GDM1 (cell line): ENCODE measurements around the gene MAST4.
"Not testable (repeated sequence)": the region's sequence is repeated elsewhere in the genome, so short reads cannot be mapped to it uniquely, and the experiment has no call there.

Experiments
- DNase-seq: peaks from one replicate; lab custom pipeline; 2025; lab: John Stamatoyannopoulos, UW

Gene MAST4

DNA sequence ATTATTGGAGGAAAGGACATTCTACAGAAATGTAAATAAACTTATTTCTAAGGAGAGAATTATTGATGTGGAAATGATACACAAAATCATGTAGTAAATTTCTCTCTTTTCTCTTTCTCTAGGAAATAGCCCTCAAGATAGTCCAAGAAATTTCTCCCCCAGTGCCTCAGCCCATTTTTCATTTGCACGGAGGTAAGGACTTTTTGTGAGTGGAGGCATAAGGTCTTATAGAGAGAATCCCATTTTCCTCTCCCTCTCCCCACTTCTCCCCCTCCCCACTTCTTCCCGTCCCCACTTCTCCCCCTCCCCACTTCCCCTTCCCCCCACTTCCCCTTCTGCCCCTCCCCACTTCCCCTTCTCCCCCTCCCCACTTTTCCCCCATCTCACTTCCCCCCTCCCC lies 493.8 kb downstream of the MAST4 start:
- no peak for DNase-seq

DNA sequence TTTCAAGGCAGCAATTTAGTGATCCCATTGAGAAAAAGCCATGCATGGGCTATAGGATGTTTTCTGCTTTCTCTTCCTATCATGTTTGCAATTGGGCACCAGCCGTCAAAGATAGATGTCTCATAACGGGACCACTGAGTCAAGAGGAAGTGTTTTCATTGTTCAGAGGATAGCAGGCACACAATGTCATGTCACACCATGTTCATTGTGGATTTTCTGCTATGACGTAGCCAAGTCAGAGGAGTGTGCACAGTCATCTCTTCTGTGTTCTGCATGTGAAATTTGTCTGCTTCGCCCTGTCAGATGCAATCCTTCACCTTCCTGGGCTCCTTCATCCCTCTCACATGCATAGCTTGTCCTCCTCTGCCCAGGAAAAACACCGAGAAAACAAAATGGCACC lies 494.4 kb downstream of the MAST4 start:
- no peak for DNase-seq

- DNase-seq = no peak
Measured at GRCh38 chr5:67092535-67092934, 496.3 kb downstream of the MAST4 start.

- DNase-seq = no peak
Measured at GRCh38 chr5:67093279-67093678, 497.1 kb downstream of the MAST4 start.

GRCh38 chr5:67094476-67095300 lies 498.5 kb downstream of the MAST4 start:
- no peak for DNase-seq

GRCh38 chr5:67095346-67096171 lies 499.4 kb downstream of the MAST4 start:
- DNase-seq = no peak

- DNase-seq = no peak
Measured at GRCh38 chr5:67098656-67099055, 502.5 kb downstream of the MAST4 start.

DNA sequence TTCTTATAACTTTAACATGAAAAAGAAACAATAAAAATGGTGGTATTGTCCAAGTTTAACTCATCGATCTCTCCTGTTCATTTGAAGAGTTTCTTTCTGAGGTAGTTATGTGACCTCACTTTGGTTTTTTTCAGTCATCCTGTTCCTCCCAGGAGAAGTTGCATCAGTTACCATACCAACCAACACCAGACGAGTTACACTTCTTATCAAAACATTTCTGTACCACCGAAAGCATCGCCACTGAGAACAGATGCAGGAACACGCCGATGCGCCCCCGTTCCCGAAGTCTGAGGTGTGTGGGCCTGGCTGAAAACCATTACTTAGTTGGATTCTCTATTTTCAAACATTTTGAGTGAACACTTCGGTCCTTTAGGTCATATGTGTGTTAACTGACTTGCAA lies 504.1 kb downstream of the MAST4 start:
- DNase-seq = no peak

DNA sequence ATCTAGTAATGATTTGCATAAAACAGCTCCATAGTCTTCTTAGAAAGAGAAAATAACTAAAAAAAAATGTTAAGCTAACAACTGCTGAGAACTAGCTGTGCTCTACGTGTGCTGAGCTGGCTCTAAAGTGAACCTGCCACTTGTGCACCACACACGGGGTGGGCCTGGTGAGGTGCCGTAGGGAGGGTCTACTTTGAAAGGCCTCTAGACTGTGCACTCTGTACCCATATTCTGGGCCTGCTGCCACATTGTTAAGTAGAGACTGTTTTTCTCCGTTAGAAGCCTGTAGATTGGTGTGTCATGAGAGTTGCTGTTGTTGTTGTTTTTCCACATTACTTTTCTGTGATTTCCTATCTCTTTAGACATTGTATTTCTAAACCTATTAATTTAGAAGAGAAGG lies 506.5 kb downstream of the MAST4 start:
- DNase-seq = no peak

DNA sequence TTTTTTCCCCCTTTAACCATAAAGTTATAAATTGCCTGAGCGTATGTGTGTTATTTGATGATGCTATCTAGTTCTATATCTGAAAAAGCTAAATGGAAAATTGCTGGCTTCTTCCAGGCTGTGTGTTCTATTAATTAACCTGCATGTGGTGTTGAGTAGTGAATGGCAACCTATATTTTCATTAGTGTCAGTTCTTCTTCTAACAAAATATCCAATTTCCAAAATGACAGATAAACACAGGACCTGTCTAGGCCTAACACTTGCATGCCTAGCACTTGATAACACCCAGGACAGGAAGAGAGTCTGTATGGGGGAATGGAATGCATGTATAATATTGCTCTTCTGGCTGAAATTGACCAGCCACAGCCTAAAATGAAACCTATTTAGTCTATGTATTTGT lies 508.7 kb downstream of the MAST4 start:
- no peak for DNase-seq

DNA sequence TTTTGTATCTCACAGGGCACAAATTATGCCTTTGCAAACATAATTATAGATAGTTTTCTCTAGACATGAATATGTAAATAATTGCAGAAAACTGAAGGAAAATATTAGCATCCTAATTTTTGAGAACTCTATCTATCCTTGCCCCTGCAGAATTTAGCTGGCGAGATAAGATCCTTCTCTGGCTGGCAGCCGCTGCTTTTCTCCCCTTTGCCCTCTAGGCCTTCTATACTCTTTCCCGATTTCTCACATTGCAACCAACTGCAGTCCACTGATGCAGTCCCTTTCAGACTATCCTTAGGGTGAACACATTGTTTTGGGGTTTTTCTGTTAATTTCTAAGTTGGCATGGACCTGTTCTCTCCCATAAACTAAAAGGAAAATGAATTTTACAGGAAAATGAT lies 509.1 kb downstream of the MAST4 start:
- no peak for DNase-seq

DNA sequence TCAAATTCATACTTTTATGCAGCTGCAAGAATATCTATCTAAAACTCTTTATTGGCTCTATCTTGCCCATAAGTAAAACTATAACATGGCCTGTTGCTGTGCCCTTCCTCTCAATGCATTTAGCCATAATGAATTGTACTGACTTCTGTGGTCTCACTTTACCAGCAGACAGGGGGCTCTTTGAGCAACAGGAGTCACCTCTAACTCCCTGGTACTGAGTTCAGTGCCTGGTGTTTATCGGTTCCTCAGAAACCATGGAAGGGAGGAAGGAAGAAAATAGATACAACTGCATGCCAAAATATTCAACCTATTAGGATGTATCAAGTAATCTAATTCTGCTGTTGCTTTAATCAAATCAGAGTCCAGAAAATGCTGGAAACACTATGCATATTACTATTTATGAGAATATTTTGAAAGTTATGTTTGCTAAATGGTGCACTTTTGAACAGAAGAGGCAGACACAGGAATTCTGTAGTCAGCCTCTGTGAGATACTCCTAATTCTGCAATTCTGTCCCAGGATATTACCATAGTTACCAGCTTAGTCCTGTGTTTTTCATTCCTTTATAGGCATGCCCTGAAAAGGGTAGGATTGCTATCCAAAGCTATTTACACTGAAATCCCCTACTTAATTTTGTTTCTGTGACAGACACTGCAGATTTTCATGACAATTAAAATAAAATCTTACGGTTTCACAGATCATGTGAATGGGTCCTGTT lies 510.6 kb downstream of the MAST4 start:
- no peak for DNase-seq

DNA sequence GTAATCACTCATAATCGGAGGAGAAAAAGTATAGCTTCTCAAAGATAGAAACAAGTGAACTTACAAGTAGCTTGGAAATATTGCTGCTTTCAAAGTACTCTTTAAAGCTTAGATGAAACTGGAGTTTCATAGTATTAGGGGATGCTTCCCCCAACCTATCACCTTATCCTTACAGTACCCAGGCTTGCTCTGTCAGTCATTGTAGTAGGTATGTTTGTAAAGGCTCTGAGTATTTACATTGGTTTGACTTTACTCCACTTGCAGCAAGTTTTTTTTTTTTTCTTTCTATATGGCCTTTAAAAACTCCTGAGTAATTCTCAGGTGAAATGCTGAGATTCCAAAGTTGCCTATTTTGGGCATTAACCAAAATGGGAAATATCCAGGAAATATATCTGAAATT lies 515.6 kb downstream of the MAST4 start:
- no peak for DNase-seq

DNA sequence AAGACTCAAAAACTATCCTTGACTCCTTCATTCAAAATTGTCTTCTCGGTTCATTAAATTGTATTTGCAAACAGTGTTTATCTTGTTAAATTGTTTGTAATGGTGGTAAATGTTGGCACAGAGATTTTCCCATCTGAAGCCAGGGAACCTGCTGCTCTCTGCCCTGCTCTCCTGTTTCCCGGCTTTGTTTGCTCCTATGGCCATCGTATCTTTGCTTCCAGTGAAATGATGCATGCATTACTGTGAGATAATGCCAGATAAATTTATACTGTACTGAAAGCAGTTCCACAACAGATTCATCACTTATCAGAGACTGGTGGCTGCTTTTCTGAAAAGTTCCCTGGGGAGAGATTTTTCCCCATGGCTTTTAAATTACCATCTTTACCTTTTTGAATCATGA lies 519.1 kb downstream of the MAST4 start:
- no peak for DNase-seq

DNA sequence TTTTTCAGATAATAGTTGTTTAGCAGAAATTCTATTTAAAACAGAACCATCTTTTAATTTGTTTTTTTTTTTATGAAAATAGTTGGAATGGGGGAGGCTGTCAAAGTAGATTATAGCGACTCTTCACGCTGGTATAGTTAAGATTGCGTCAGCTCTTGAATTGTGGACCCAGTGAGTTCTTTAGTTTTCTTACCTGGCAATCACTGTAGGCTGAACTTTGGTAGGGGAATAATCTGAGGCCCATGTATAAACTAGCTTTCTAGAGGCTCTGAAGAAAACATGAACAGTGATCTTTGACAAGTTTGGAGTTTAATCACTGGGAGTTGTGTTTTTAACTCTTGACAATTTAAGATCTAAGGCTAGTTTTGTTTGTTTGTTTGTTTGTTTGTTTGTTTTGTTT lies 519.6 kb downstream of the MAST4 start:
- DNase-seq = no peak

DNA sequence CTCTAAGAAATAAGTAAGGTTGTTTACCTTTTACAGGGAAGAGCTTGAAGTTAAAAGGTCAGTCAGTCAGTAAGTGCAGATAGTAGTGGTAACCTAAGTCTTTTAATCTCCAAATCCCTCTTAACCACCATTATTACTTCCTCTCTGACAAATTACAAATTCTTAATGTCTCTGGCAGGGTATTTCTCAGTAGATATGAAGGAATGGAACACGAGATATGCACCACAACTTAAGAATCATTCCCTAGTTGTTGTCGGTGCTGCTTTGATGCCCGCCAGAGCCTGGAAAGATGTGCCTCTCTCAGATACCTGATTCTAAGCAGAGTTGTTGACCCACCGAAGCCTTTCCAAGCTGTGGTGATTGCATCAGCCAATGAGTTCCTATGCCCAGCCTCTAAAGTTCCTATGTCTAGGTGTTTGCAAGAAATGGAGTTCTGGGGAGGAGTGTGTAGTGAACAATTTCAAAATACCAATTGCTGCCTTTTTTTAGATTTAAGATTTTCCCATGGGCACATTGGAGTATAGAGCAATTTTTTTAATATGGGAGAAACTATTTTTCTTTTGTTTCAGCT lies 521.9 kb downstream of the MAST4 start:
- DNase-seq = no peak

GRCh38 chr5:67119010-67119409 lies 522.8 kb downstream of the MAST4 start:
- DNase-seq = no peak

DNA sequence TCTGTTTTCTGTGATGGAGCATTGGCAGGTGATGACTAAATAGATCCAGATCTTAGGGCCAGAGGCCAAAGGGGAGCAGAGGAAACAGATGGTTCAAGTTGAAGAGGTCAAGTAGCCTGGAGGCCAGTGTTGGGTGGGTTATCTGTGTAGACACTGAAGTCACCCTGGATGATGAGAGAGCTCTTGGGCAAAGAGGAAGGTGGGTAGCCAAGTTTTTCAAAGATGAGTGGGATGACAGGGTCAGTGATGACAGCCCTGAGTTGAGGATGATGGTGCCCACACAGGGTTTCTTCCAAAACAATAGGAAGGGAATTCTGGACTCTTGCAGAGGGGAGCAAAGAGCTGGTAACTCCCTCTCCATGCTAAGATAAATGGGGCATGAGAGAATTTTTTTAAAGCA lies 523.8 kb downstream of the MAST4 start:
- no peak for DNase-seq

- DNase-seq = no peak
Measured at GRCh38 chr5:67123819-67124218, 527.6 kb downstream of the MAST4 start.

GRCh38 chr5:67124556-67124955 lies 528.4 kb downstream of the MAST4 start:
- no peak for DNase-seq

DNA sequence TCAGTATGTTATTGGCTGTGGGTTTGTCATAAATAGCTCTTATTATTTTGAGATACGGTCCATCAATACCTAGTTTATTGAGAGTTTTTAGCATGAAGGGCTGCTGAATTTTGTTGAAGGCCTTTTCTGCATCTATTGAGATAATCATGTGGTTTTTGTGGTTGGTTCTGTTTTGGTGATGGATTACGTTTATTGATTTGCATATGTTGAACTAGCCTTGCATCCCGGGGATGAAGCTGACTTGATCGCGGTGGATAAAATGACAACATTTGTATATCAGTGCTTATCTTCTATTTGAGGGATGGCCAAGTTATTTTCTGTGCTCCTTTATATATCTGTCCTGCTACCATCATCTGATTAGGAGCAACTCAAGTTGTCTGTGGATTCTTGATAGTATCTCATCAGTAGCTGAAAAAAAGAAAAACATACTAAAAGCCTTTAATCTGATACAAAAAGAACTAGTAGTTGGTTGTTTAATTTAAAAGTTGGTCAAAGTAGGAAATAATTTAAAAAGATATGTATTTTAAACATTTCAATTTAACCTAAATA lies 531.2 kb downstream of the MAST4 start:
- not testable (repeated sequence) for DNase-seq

- no peak for DNase-seq
Measured at GRCh38 chr5:67129768-67130167, 533.6 kb downstream of the MAST4 start.
